ENCODE data around the gene CD81. TPM values are rescaled to one million over a fixed set of nuclear protein-coding genes. Genes with fewer than 3 reads are reported as not detected.

Gene CD81
- total RNA-seq, 1 donor from 2014 or later = 149 TPM

Other genes starting within 250 kb of the CD81 start
- not detected in 2 replicates for gene IGF2, start 237.9 kb upstream of the CD81 start, total RNA-seq
- gene INS, start 216.1 kb upstream of the CD81 start, total RNA-seq = not detected in 2 replicates
- not detected in 2 replicates for gene TH, start 205.5 kb upstream of the CD81 start, total RNA-seq
- gene ASCL2, start 106.7 kb upstream of the CD81 start, total RNA-seq = 0.09 and 0.11 TPM in 2 replicates
- gene C11orf21, start 75.4 kb upstream of the CD81 start, total RNA-seq = 39.5 and 40.8 TPM in 2 replicates
- 52.3 and 54.2 TPM in 2 replicates for gene TSPAN32, start 75.3 kb upstream of the CD81 start, total RNA-seq
- 41.5 and 42.2 TPM in 2 replicates for gene TSSC4, start 23.4 kb downstream of the CD81 start, total RNA-seq
- gene TRPM5, start 67.2 kb downstream of the CD81 start, total RNA-seq = not detected in 2 replicates
- 5.7 and 6.0 TPM in 2 replicates for gene KCNQ1, start 67.7 kb downstream of the CD81 start, total RNA-seq

Measured in T-helper 2 cell treated with Interferon-gamma antibody and Interleukin-4, amounts not matched to agents 100 ng/mL and 5 ng/mL, for 36 hours (primary cell).